Neural cell (in vitro differentiated cells): ENCODE results near the gene SAMD4A. TPM values are rescaled to one million over a fixed set of nuclear protein-coding genes. Genes with fewer than 3 reads are reported as not detected.

Experiments used
- H2AFZ ChIP-seq: fragments of 200-600, 300-800 bp; sonication (generic), shearing (Covaris generic); 2 replicates; pipeline ENCODE4 v1.6.0; 2014; ENCODE audit warnings: low read depth, mild to moderate bottlenecking, antibody characterized with exemption, low read length, moderate library complexity
- H3F3A ChIP-seq: fragments of 200-600 bp; shearing (Covaris generic); 2 replicates; pipeline ENCODE4 v1.6.1; 2016; ENCODE audit warnings: mild to moderate bottlenecking, moderate library complexity, mixed read lengths, antibody characterized with exemption, low read length; ENCODE audit not compliant: insufficient read depth, poor library complexity, severe bottlenecking
- H3K27ac ChIP-seq: fragments of 200-600, 300-800 bp; sonication (generic), shearing (Covaris generic); 2 replicates; pipeline ENCODE4 v1.5.1; 2014; ENCODE audit warnings: mild to moderate bottlenecking, low read length, moderate library complexity
- H3K27me3 ChIP-seq: fragments of 300-800, 200-600 bp; sonication (generic), shearing (Covaris generic); 2 replicates; pipeline ENCODE4 v1.6.0; 2014; ENCODE audit warnings: mild to moderate bottlenecking, low read depth, low read length, moderate library complexity; ENCODE audit not compliant: insufficient read depth
- H3K36me3 ChIP-seq: fragments of 300-800, 200-600 bp; sonication (generic), shearing (Covaris generic); 2 replicates; pipeline ENCODE4 v1.5.1; 2014; ENCODE audit warnings: mild to moderate bottlenecking, antibody characterized with exemption, low read length, moderate library complexity; ENCODE audit not compliant: insufficient read depth
- H3K4me2 ChIP-seq: fragments of 300-800, 200-600 bp; sonication (generic), shearing (Covaris generic); 2 replicates; pipeline ENCODE4 v1.6.0; 2014; ENCODE audit warnings: mild to moderate bottlenecking, low read length
- H3K4me3 ChIP-seq: fragments of 300-800, 200-600 bp; sonication (generic), shearing (Covaris generic); 2 replicates; pipeline ENCODE4 v1.5.1; 2014; ENCODE audit warnings: mild to moderate bottlenecking, low read length, moderate library complexity
- H3K79me2 ChIP-seq: fragments of 200-600 bp; shearing (Covaris generic); replicated peaks from 2 replicates; pipeline ENCODE4 v1.6.0; 2014; ENCODE audit warnings: mild to moderate bottlenecking, low read length, moderate library complexity; ENCODE audit not compliant: insufficient read depth
- H3K9ac ChIP-seq: fragments of 300-800, 200-600 bp; sonication (generic), shearing (Covaris generic); 2 replicates; pipeline ENCODE4 v1.6.1; 2016; ENCODE audit warnings: mild to moderate bottlenecking, low read length, mixed read lengths
- H3K9me2 ChIP-seq: fragments of 200-600 bp; shearing (Covaris generic); 2 replicates; pipeline ENCODE4 v1.6.1; 2016; ENCODE audit warnings: mild to moderate bottlenecking, low read length, mixed read lengths; ENCODE audit not compliant: insufficient read depth
- H3K9me3 ChIP-seq: fragments of 200-600, 300-800 bp; sonication (generic), shearing (Covaris generic); 2 replicates; pipeline ENCODE4 v1.6.1; 2016; ENCODE audit warnings: mild to moderate bottlenecking, mixed run types, low read length, moderate library complexity, mixed read lengths
- H4K20me1 ChIP-seq: fragments of 200-600 bp; shearing (Covaris generic); 2 replicates; pipeline ENCODE4 v1.6.1; 2016; ENCODE audit warnings: mild to moderate bottlenecking, mixed run types; ENCODE audit not compliant: insufficient read depth
- EP300 ChIP-seq: fragments of 450-650 bp; conservative IDR thresholded peaks from 2 replicates; pipeline ENCODE4 v1.6.1; 2014; ENCODE audit warnings: antibody characterized with exemption, mild to moderate bottlenecking, moderate library complexity; ENCODE audit not compliant: poor library complexity, severe bottlenecking
- EZH2 ChIP-seq: fragments of 200-600, 300-800 bp; shearing (Covaris generic), sonication (generic); IDR thresholded peaks from 2 replicates; pipeline ENCODE4 v1.6.1; 2014; ENCODE audit warnings: antibody characterized with exemption, low read length, borderline replicate concordance, mild to moderate bottlenecking; ENCODE audit not compliant: insufficient read depth, poor library complexity, severe bottlenecking
- MXI1 ChIP-seq: fragments of 450-650 bp; conservative IDR thresholded peaks from 2 replicates; pipeline ENCODE4 v1.6.1; 2014; ENCODE audit warnings: antibody characterized with exemption, mild to moderate bottlenecking; ENCODE audit not compliant: poor library complexity, severe bottlenecking
- POLR2AphosphoS5 ChIP-seq: IDR thresholded peaks from 2 replicates; pipeline ENCODE4 v1.6.1; 2012
- RAD21 ChIP-seq: fragments of 450-650 bp; conservative IDR thresholded peaks from 2 replicates; pipeline ENCODE4 v1.6.1; 2014; ENCODE audit warnings: antibody characterized with exemption, mild to moderate bottlenecking, moderate library complexity
- SMC3 ChIP-seq: fragments of 450-650 bp; conservative IDR thresholded peaks from 2 replicates; pipeline ENCODE4 v1.6.1; 2014; ENCODE audit warnings: antibody characterized with exemption, mild to moderate bottlenecking, moderate library complexity; ENCODE audit not compliant: poor library complexity
- TAF1 ChIP-seq: IDR thresholded peaks from 2 replicates; pipeline ENCODE4 v1.6.1; 2012; ENCODE audit warnings: low read depth
- polyA plus RNA-seq: library from polyadenylated mRNA; depleted of rRNA; stranded (reverse); fragments of >200 nt; gene quantifications from 2 replicates; pipeline ENCODE4 v1.2.3, GENCODE V29; 2014
- TF ChIP-seq, protein P1 (sequence below): fragments of 450-650 bp; IDR thresholded peaks from 2 replicates; pipeline ENCODE4 v1.5.1; 2014; ENCODE audit warnings: antibody characterized with exemption, mild to moderate bottlenecking, moderate library complexity; ENCODE audit not compliant: poor library complexity, severe bottlenecking
- TF ChIP-seq, protein P2 (sequence below): IDR thresholded peaks from 2 replicates; pipeline ENCODE4 v1.6.1; 2012; ENCODE audit warnings: borderline replicate concordance

The SAMD4A gene
- polyA plus RNA-seq, 1 donor from 2014 or later = 1.0 TPM

- Histone ChIP-seq H3K4me3 (peak overlapping the region; percentile 90), H3K27ac (no peak overlapping the region), H3F3A (peaks cover 6% of the 10 kb centered on the region), H3K9ac (peak overlapping the region; percentile 64), H3K36me3 (no peaks in the 10 kb centered on the region), H3K27me3 (peaks cover 28% of the 10 kb centered on the region), H4K20me1 (no peaks in the 10 kb centered on the region), H3K4me2 (peak overlapping the region; percentile 62), H3K9me3 (no peaks in the 10 kb centered on the region), H3K79me2 (no peaks in the 10 kb centered on the region), H3K9me2 (no peaks in the 10 kb centered on the region), H2AFZ (no peak overlapping the region)
- TF ChIP-seq EZH2 = peak; percentile 44
- TF ChIP-seq MXI1 = no peak
- TF ChIP-seq EP300 = no peak
- TF ChIP-seq RAD21 = no peak
- no peak for TF ChIP-seq SMC3
Observed at GRCh38 chr14:54564868-54565784, 1.8 kb upstream of the SAMD4A start.

- peak overlapping the region; percentile 64 for H3K9ac ChIP-seq
- H3K9me3 ChIP-seq = no peaks in the 10 kb centered on the region
- H3F3A ChIP-seq = peaks cover 6% of the 10 kb centered on the region
- peak overlapping the region; percentile 90 for H3K4me3 ChIP-seq
- no peak for TF ChIP-seq SMC3
- TF ChIP-seq EP300 = no peak
- no peak for TF ChIP-seq EZH2
- peak; percentile 31 for TF ChIP-seq POLR2AphosphoS5
- no peak for TF ChIP-seq MXI1
- TF ChIP-seq, protein P1, sequence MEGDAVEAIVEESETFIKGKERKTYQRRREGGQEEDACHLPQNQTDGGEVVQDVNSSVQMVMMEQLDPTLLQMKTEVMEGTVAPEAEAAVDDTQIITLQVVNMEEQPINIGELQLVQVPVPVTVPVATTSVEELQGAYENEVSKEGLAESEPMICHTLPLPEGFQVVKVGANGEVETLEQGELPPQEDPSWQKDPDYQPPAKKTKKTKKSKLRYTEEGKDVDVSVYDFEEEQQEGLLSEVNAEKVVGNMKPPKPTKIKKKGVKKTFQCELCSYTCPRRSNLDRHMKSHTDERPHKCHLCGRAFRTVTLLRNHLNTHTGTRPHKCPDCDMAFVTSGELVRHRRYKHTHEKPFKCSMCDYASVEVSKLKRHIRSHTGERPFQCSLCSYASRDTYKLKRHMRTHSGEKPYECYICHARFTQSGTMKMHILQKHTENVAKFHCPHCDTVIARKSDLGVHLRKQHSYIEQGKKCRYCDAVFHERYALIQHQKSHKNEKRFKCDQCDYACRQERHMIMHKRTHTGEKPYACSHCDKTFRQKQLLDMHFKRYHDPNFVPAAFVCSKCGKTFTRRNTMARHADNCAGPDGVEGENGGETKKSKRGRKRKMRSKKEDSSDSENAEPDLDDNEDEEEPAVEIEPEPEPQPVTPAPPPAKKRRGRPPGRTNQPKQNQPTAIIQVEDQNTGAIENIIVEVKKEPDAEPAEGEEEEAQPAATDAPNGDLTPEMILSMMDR = no peak
- TF ChIP-seq, protein P2, sequence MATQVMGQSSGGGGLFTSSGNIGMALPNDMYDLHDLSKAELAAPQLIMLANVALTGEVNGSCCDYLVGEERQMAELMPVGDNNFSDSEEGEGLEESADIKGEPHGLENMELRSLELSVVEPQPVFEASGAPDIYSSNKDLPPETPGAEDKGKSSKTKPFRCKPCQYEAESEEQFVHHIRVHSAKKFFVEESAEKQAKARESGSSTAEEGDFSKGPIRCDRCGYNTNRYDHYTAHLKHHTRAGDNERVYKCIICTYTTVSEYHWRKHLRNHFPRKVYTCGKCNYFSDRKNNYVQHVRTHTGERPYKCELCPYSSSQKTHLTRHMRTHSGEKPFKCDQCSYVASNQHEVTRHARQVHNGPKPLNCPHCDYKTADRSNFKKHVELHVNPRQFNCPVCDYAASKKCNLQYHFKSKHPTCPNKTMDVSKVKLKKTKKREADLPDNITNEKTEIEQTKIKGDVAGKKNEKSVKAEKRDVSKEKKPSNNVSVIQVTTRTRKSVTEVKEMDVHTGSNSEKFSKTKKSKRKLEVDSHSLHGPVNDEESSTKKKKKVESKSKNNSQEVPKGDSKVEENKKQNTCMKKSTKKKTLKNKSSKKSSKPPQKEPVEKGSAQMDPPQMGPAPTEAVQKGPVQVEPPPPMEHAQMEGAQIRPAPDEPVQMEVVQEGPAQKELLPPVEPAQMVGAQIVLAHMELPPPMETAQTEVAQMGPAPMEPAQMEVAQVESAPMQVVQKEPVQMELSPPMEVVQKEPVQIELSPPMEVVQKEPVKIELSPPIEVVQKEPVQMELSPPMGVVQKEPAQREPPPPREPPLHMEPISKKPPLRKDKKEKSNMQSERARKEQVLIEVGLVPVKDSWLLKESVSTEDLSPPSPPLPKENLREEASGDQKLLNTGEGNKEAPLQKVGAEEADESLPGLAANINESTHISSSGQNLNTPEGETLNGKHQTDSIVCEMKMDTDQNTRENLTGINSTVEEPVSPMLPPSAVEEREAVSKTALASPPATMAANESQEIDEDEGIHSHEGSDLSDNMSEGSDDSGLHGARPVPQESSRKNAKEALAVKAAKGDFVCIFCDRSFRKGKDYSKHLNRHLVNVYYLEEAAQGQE = no peak
- TF ChIP-seq TAF1 = peak; percentile 53
- no peak for TF ChIP-seq RAD21
- no peaks in the 10 kb centered on the region for H4K20me1 ChIP-seq
- no peaks in the 10 kb centered on the region for H3K79me2 ChIP-seq
- H2AFZ ChIP-seq = no peak overlapping the region
- no peaks in the 10 kb centered on the region for H3K36me3 ChIP-seq
- no peaks in the 10 kb centered on the region for H3K9me2 ChIP-seq
- H3K4me2 ChIP-seq = peak overlapping the region; percentile 62
- H3K27ac ChIP-seq = no peak overlapping the region
- H3K27me3 ChIP-seq = peaks cover 28% of the 10 kb centered on the region
Observed at GRCh38 chr14:54565785-54566409, 1.0 kb upstream of the SAMD4A start.
